ENCODE data around the gene LHX3. TPM values are rescaled to one million over a fixed set of nuclear protein-coding genes. Genes with fewer than 3 reads are reported as not detected.
A peak's percentile ranks its signal among the peaks of the same experiment; 100 is the strongest.

LHX3 gene
- total and polyA plus RNA-seq, 2 donors from 2014 or later, result not detected

DNA sequence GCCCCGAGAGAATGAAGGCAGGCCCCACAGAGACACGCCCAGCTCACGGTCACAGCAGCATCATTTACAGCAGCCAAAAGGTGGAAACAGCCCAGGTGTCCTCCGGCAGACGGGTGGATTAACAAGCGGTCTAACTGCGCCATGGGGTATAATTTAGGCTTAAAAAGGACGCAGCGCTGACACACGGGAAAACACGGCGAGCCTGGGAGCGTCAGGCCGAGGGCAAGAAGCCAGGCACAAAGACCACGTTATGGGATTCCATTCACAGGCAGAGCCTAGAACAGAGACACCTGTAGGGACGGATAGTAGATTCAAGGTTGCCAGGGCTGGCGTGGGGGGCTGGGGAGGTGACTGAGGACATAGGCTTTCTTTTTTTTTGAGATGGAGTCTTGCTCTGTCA is 49.4 kb downstream of the LHX3 start:
- FAIRE-seq (no peak), DNase-seq (no peak)
- no peaks in the 10 kb centered on the region for H3K36me3 ChIP-seq (ENCODE audit: control insufficient read depth in 2 of 3, insufficient read depth in 3 of 3, low read length in 3 of 3)
- no peaks in the 10 kb centered on the region for H3K4me1 ChIP-seq (ENCODE audit: control insufficient read depth in 2 of 3, insufficient read depth in 2 of 3, low read depth in 1 of 3, low read length in 3 of 3)
- no peak overlapping the region for H3K9ac ChIP-seq (ENCODE audit: low read length in 3 of 3)
- H3K4me3 ChIP-seq (ENCODE audit: low read length in 3 of 3), result no peak overlapping the region
- peaks cover 5% of the 10 kb centered on the region for H3K27me3 ChIP-seq (ENCODE audit: control insufficient read depth, insufficient read depth, low read length)
- TF ChIP-seq, protein P1, sequence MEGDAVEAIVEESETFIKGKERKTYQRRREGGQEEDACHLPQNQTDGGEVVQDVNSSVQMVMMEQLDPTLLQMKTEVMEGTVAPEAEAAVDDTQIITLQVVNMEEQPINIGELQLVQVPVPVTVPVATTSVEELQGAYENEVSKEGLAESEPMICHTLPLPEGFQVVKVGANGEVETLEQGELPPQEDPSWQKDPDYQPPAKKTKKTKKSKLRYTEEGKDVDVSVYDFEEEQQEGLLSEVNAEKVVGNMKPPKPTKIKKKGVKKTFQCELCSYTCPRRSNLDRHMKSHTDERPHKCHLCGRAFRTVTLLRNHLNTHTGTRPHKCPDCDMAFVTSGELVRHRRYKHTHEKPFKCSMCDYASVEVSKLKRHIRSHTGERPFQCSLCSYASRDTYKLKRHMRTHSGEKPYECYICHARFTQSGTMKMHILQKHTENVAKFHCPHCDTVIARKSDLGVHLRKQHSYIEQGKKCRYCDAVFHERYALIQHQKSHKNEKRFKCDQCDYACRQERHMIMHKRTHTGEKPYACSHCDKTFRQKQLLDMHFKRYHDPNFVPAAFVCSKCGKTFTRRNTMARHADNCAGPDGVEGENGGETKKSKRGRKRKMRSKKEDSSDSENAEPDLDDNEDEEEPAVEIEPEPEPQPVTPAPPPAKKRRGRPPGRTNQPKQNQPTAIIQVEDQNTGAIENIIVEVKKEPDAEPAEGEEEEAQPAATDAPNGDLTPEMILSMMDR (IDR thresholded peaks at IDR 0.05; ENCODE audit: borderline replicate concordance, extremely low read depth, insufficient read depth), result no peak
- no peaks in the 10 kb centered on the region for H3K9me3 ChIP-seq (ENCODE audit: control insufficient read depth in 2 of 3, insufficient read depth in 1 of 3, low read length in 3 of 3)
- intact Hi-C loops (cut with DNase I), result no loop called here
- no peak overlapping the region for H3K27ac ChIP-seq (ENCODE audit: low read depth in 2 of 2, low read length in 2 of 2)

DNA sequence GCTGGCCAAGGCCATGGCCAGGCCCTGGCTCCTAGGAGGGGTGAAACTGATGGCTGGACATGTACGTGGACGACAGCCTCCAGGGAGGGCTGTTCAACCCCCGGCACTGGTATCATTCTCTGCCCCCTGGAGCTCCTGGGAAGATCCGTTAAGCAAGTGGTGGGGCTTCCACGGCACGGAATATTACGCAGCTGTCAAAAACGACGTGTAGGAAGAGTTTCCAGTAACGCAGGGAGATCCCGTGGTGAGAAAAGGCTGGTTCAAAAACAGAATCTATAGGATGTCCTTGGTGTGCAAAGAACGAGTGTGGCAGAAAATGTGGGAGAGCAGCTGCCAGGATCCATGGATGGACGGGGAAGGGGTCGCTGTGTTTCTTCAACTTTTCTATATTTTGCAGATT is 50.0 kb downstream of the LHX3 start:
- TF ChIP-seq, protein P1 (IDR thresholded peaks at IDR 0.05; ENCODE audit: borderline replicate concordance, extremely low read depth, insufficient read depth), result no peak
- Histone ChIP-seq H3K9me3 (ENCODE audit: control insufficient read depth in 2 of 3, insufficient read depth in 1 of 3, low read length in 3 of 3) (no peaks in the 10 kb centered on the region), H3K36me3 (ENCODE audit: control insufficient read depth in 2 of 3, insufficient read depth in 3 of 3, low read length in 3 of 3) (no peaks in the 10 kb centered on the region), H3K4me3 (ENCODE audit: low read length in 3 of 3) (no peak overlapping the region), H3K9ac (ENCODE audit: low read length in 3 of 3) (no peak overlapping the region), H3K27ac (ENCODE audit: low read depth in 2 of 2, low read length in 2 of 2) (no peak overlapping the region), H3K27me3 (ENCODE audit: control insufficient read depth, insufficient read depth, low read length) (peaks cover 8% of the 10 kb centered on the region), H3K4me1 (ENCODE audit: control insufficient read depth in 2 of 3, insufficient read depth in 2 of 3, low read depth in 1 of 3, low read length in 3 of 3) (no peaks in the 10 kb centered on the region)
- intact Hi-C loops (cut with DNase I), result no loop called here
- DNase-seq (no peak), FAIRE-seq (no peak)

DNA sequence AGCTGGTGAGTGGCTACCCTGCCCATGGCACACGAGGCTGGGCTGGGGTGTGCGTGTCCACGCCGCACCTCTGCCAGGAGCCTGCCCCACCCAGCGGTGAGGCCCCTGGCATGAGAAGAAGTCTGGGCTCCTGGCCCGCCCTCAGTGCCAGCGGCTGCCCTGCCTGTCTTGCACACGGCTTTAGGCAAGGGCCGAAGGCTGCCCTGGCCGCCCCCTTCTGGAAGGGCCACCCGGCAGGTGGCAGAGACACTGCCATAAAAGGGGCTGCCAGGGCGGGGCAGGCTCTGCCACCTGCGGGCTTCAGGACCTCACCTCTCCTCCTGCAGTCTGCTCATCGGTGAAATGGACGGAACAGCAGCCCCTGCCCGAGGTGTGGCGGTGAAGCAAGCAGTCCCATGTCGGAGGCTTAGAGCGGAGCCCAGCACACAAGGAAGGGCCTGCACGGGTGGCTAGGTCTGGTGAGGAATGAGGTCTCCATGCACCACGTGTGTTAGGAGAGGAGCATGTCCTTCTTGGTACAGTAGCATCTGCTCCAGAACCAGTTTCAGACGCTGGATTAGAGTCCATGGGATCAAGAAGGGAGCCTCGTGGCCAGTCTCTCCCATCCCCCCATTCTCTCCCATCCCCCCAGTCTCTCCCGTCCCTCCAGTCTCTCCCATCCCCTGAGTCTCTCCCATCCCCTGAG is 51.4 kb downstream of the LHX3 start:
- no peak overlapping the region for H3K4me3 ChIP-seq (ENCODE audit: low read length in 3 of 3)
- H3K4me1 ChIP-seq (ENCODE audit: control insufficient read depth in 2 of 3, insufficient read depth in 2 of 3, low read depth in 1 of 3, low read length in 3 of 3), result no peaks in the 10 kb centered on the region
- no peak overlapping the region for H3K27ac ChIP-seq (ENCODE audit: low read depth in 2 of 2, low read length in 2 of 2)
- H3K27me3 ChIP-seq (ENCODE audit: control insufficient read depth, insufficient read depth, low read length), result peaks cover 8% of the 10 kb centered on the region
- no peak overlapping the region for H3K9ac ChIP-seq (ENCODE audit: low read length in 3 of 3)
- TF ChIP-seq, protein P1 (IDR thresholded peaks at IDR 0.05; ENCODE audit: borderline replicate concordance, extremely low read depth, insufficient read depth), result no peak
- no peaks in the 10 kb centered on the region for H3K36me3 ChIP-seq (ENCODE audit: control insufficient read depth in 2 of 3, insufficient read depth in 3 of 3, low read length in 3 of 3)
- intact Hi-C loops (cut with DNase I), result no loop called here
- no peaks in the 10 kb centered on the region for H3K9me3 ChIP-seq (ENCODE audit: control insufficient read depth in 2 of 3, insufficient read depth in 1 of 3, low read length in 3 of 3)
- DNase-seq, result peak in 1 of 5 donors; percentile 65
- FAIRE-seq, result no peak

DNA sequence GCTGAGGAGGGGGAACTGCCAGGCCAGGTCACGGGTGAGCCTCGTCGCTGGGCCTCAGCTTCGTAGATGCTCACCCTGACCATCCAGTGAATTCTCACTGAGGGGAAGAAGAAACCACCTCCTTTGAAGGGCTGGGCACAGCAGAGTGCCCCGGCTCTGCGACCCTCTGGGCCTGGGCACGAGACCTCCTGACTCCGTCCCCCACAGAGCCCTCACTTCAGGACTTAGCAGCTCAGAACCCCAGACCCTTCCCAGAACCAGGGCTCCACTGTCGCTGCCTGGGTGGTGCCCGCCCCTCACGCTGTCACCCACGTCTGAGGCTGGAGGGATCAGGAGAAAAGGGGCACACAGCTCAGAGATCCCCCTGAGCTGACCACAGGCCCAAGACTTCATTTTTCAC is 52.0 kb downstream of the LHX3 start:
- Histone ChIP-seq H3K9me3 (ENCODE audit: control insufficient read depth in 2 of 3, insufficient read depth in 1 of 3, low read length in 3 of 3) (no peaks in the 10 kb centered on the region), H3K9ac (ENCODE audit: low read length in 3 of 3) (no peak overlapping the region), H3K4me1 (ENCODE audit: control insufficient read depth in 2 of 3, insufficient read depth in 2 of 3, low read depth in 1 of 3, low read length in 3 of 3) (no peaks in the 10 kb centered on the region), H3K36me3 (ENCODE audit: control insufficient read depth in 2 of 3, insufficient read depth in 3 of 3, low read length in 3 of 3) (no peaks in the 10 kb centered on the region), H3K27me3 (ENCODE audit: control insufficient read depth, insufficient read depth, low read length) (peaks cover 8% of the 10 kb centered on the region), H3K4me3 (ENCODE audit: low read length in 3 of 3) (no peak overlapping the region), H3K27ac (ENCODE audit: low read depth in 2 of 2, low read length in 2 of 2) (no peak overlapping the region)
- TF ChIP-seq, protein P1 (IDR thresholded peaks at IDR 0.05; ENCODE audit: borderline replicate concordance, extremely low read depth, insufficient read depth), result no peak
- intact Hi-C loops (cut with DNase I), result no loop called here
- DNase-seq (no peak), FAIRE-seq (no peak)
